Colonic mucosa (tissue), 4 donors: ENCODE results near the gene PROSER3. TPM values are rescaled to one million over a fixed set of nuclear protein-coding genes. Genes with fewer than 3 reads are reported as not detected.

Source experiments
- DNase-seq: peaks from one replicate; pipeline ENCODE4 v3.0.0-alpha.2; 2020
- H3K27ac ChIP-seq: fragments of 200-600 bp; one replicate; pipeline ENCODE4 v1.8.0; 2021
- H3K27me3 ChIP-seq: fragments of 200-600 bp; one replicate; pipeline ENCODE4 v1.8.0; 2021
- H3K36me3 ChIP-seq: fragments of 200-600 bp; one replicate; pipeline ENCODE4 v1.8.0; 2021
- H3K4me1 ChIP-seq: fragments of 200-600 bp; one replicate; pipeline ENCODE4 v1.8.0; 2021; ENCODE audit warnings: mild to moderate bottlenecking
- H3K4me3 ChIP-seq: fragments of 200-600 bp; one replicate; pipeline ENCODE4 v1.8.0; 2021
- H3K9ac ChIP-seq, 2 donors: one replicate each; pipeline ENCODE4 v1.7.0; 2013; ENCODE audit warnings: control low read depth in 2 of 2, low read depth in 2 of 2, low read length in 2 of 2
- H3K9me3 ChIP-seq: fragments of 200-600 bp; one replicate; pipeline ENCODE4 v1.8.0; 2021
- intact Hi-C: fragments of 100-400 bp; cut with DNase I; formaldehyde crosslinking; loops from one replicate; pipeline ENCODE4 v1.14.1; 2022
- total RNA-seq, 2 donors: library from RNA; stranded (reverse); fragmentation: NEBNext Ultra II Directional in 1 of 2; extraction: Animal tissue kit (Norgen Biotek cat#: 25700) in 1 of 2; gene quantifications; one replicate each; pipeline ENCODE4 v1.2.1, GENCODE V29; 2021
- TF ChIP-seq, protein P1 (sequence below): fragments of 200-600 bp; IDR thresholded peaks from one replicate; pipeline ENCODE4 v1.8.0; 2022; ENCODE audit warnings: antibody characterized with exemption, mild to moderate bottlenecking
- donor health status: healthy.
- donor health status: DM: no; HTN: no; CAD: no.
- donor health status: DM: no; HTN: no; CAD: no.

Gene PROSER3
- total RNA-seq, 2 donors from 2014 or later, result 17.1 to 26.9 TPM

DNA sequence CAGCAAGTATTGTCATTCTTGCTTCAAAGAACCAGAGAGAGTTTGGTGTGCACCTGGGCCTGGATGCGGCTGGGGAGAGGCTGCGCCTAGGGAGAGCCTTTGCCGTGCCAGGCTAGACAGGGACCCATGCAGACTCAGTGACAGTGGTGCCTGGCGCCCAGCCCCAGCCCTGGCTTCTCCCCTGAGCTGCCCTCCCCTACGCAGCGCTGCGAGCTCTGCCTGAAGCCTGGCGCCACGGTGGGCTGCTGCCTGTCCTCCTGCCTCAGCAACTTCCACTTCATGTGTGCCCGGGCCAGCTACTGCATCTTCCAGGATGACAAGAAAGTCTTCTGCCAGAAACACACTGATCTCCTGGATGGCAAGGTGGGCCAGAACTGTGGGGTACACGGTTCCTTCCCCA lies 28.2 kb upstream of the PROSER3 start:
- TF ChIP-seq, protein P1, sequence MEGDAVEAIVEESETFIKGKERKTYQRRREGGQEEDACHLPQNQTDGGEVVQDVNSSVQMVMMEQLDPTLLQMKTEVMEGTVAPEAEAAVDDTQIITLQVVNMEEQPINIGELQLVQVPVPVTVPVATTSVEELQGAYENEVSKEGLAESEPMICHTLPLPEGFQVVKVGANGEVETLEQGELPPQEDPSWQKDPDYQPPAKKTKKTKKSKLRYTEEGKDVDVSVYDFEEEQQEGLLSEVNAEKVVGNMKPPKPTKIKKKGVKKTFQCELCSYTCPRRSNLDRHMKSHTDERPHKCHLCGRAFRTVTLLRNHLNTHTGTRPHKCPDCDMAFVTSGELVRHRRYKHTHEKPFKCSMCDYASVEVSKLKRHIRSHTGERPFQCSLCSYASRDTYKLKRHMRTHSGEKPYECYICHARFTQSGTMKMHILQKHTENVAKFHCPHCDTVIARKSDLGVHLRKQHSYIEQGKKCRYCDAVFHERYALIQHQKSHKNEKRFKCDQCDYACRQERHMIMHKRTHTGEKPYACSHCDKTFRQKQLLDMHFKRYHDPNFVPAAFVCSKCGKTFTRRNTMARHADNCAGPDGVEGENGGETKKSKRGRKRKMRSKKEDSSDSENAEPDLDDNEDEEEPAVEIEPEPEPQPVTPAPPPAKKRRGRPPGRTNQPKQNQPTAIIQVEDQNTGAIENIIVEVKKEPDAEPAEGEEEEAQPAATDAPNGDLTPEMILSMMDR, result no peak
- DNase-seq, result no peak
- no peak overlapping the region for H3K4me3 ChIP-seq
- no peaks in the 10 kb centered on the region for H3K4me1 ChIP-seq
- intact Hi-C loops, result no loop called here
- H3K27ac ChIP-seq, result no peak overlapping the region
- no peaks in the 10 kb centered on the region for H3K27me3 ChIP-seq
- H3K9me3 ChIP-seq, result no peaks in the 10 kb centered on the region
- H3K36me3 ChIP-seq, result peaks cover 39% of the 10 kb centered on the region
- no peak overlapping the region for H3K9ac ChIP-seq

DNA sequence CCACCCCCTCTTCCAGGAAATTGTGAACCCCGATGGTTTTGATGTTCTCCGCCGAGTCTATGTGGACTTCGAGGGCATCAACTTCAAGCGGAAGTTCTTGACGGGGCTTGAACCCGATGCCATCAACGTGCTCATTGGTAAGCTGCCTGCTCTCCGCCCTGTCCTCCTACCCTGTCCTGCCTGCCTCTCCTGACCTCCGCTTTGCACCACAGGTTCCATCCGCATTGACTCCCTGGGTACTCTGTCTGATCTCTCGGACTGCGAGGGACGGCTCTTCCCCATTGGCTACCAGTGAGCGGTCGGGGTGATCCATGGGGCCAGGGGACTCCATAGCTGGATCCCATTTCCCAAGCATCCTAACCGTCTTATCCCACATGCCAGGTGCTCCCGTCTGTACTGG lies 27.6 kb upstream of the PROSER3 start:
- Histone ChIP-seq H3K9ac (no peak overlapping the region), H3K27ac (no peak overlapping the region), H3K36me3 (peaks cover 34% of the 10 kb centered on the region), H3K4me1 (no peaks in the 10 kb centered on the region), H3K27me3 (no peaks in the 10 kb centered on the region), H3K4me3 (no peak overlapping the region), H3K9me3 (no peaks in the 10 kb centered on the region)
- no peak for DNase-seq
- TF ChIP-seq, protein P1, result no peak
- intact Hi-C loops, result no loop called here

DNA sequence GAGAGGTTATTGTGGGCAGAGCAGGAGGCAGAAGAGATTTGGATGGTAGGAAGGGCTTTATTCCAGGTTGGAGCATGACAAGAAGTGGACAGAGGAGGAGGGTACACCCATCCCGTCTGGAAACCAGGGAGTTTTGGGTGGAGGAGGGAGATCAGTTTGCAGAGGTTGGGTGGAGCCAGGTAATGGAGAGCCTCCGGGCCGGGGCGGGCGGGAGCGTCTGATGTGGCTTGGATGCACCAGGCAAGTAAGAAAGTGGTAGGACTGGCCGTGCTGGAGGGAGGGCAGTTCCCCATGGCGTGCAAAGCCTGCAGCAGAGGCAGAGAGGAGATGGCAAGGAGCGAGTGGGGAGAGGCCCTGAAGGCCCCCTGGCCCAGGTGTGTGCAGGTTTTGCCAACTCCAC lies 26.6 kb upstream of the PROSER3 start:
- Histone ChIP-seq H3K27ac (no peak overlapping the region), H3K9me3 (no peaks in the 10 kb centered on the region), H3K36me3 (peaks cover 24% of the 10 kb centered on the region), H3K4me3 (no peak overlapping the region), H3K9ac (no peak overlapping the region), H3K4me1 (no peaks in the 10 kb centered on the region), H3K27me3 (no peaks in the 10 kb centered on the region)
- intact Hi-C loops, result no loop called here
- TF ChIP-seq, protein P1, result no peak
- no peak for DNase-seq

DNA sequence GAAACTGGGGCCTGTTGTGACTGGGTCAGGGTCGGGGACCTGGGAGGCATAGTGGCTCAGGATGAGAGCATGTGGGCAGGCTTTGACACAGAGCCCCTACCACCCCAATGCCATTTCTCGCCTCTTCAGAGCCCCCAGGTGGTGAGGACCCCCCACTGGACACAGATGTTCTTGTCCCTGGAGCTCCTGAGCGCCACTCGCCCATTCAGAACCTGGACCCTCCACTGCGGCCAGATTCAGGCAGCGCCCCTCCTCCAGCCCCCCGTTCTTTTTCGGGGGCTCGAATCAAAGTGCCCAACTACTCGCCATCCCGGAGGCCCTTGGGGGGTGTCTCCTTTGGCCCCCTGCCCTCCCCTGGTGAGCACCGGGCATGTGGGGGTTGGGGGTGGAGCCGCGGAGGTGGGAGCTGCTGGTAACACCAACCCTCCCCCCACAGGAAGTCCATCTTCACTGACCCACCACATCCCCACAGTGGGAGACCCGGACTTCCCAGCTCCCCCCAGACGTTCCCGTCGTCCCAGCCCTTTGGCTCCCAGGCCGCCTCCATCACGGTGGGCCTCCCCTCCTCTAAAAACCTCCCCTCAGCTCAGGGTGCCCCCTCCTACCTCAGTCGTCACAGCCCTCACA lies 26.1 kb upstream of the PROSER3 start:
- no peaks in the 10 kb centered on the region for H3K9me3 ChIP-seq
- no peak for DNase-seq
- H3K9ac ChIP-seq, result no peak overlapping the region
- intact Hi-C loops, result no loop called here
- TF ChIP-seq, protein P1, result no peak
- H3K36me3 ChIP-seq, result peaks cover 22% of the 10 kb centered on the region
- H3K27me3 ChIP-seq, result no peaks in the 10 kb centered on the region
- H3K4me3 ChIP-seq, result no peak overlapping the region
- H3K27ac ChIP-seq, result no peak overlapping the region
- H3K4me1 ChIP-seq, result no peaks in the 10 kb centered on the region

DNA sequence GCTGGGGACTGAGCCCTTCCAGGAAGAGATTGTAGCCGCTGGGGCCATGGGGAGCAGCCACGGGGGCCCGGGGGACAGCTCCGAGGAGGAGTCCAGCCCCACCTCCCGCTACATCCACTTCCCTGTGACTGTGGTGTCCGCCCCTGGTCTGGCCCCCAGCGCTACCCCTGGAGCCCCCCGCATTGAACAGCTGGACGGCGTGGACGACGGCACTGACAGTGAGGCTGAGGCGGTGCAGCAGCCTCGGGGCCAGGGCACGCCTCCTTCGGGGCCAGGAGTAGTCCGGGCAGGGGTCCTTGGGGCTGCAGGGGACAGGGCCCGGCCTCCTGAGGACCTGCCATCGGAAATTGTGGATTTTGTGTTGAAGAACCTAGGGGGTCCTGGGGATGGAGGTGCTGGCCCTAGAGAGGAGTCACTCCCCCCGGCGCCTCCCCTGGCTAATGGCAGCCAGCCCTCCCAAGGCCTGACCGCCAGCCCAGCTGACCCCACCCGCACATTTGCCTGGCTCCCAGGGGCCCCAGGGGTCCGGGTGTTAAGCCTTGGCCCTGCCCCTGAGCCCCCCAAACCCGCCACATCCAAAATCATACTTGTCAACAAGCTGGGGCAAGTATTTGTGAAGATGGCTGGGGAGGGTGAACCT lies 25.3 kb upstream of the PROSER3 start:
- no peaks in the 10 kb centered on the region for H3K9me3 ChIP-seq
- no peaks in the 10 kb centered on the region for H3K4me1 ChIP-seq
- H3K27ac ChIP-seq, result no peak overlapping the region
- H3K9ac ChIP-seq, result no peak overlapping the region
- no peak overlapping the region for H3K4me3 ChIP-seq
- no peaks in the 10 kb centered on the region for H3K27me3 ChIP-seq
- TF ChIP-seq, protein P1, result no peak
- peaks cover 14% of the 10 kb centered on the region for H3K36me3 ChIP-seq
- DNase-seq, result no peak
- intact Hi-C loops, result no loop called here
